ENCODE results near the gene RUVBL1. TPM values are rescaled to one million over a fixed set of nuclear protein-coding genes. Genes with fewer than 3 reads are reported as not detected.

Gene RUVBL1
- total RNA-seq, 1 donor from 2014 or later: 33.1 TPM

DNA sequence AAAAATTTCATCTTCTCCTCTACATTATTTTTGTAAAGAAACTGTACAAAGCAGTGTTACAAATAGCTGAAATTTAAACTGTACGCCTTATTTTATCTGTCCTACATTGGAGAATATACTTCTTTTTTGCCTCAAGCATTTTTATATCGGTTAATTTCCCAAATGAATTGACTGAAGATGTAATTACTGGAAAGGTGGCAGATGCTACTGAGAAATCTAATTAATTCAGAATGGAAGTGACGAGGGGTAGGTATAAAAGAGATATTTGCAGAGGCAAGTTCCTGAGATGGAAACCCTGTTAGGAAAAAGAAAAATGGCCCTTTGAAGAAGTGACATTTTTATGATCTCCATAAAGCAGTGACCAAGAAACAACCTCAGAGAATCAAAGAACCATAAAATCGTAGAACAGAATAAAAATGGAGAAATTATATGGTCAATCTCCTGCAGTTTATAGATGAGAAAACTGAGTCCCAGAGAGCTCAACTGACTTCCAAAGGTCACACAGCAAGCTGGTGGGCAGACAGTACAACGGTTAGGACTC, 20.4 kb downstream of the RUVBL1 start:
- H3K27me3 Mint-ChIP-seq (ENCODE audit: unreplicated experiment): peaks cover 2% of the 10 kb centered on the region

DNA sequence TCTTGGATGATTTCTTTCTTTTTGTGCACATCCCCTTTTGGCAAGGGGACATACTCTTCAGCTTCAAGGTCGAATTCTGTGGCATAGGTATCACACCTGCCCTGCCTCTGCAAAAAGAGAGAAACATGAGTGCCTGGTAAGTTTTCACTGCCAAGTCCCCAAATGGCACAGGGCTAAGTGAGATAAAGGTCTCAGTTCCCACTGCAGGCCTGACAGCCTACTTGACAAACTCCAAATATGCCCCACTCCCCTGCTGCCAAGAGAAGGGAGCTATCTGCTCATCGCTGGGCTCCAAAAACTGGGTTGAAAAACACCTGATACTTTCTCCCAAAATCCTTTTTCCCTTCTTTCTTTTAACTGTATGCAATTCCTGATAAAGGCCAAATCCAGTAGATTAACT, 23.0 kb downstream of the RUVBL1 start:
- peaks cover 5% of the 10 kb centered on the region for H3K36me3 Mint-ChIP-seq (ENCODE audit: unreplicated experiment)
- H3K4me1 Mint-ChIP-seq (ENCODE audit: low read depth, unreplicated experiment): no peaks in the 10 kb centered on the region
- no peak overlapping the region for H3K27ac Mint-ChIP-seq (ENCODE audit: unreplicated experiment)
- H3K27me3 Mint-ChIP-seq (ENCODE audit: unreplicated experiment): peaks cover 8% of the 10 kb centered on the region
- no peak overlapping the region for H3K4me3 Mint-ChIP-seq (ENCODE audit: unreplicated experiment)
- no peaks in the 10 kb centered on the region for H3K9me3 Mint-ChIP-seq (ENCODE audit: unreplicated experiment)
- TF ChIP-seq, protein P1, sequence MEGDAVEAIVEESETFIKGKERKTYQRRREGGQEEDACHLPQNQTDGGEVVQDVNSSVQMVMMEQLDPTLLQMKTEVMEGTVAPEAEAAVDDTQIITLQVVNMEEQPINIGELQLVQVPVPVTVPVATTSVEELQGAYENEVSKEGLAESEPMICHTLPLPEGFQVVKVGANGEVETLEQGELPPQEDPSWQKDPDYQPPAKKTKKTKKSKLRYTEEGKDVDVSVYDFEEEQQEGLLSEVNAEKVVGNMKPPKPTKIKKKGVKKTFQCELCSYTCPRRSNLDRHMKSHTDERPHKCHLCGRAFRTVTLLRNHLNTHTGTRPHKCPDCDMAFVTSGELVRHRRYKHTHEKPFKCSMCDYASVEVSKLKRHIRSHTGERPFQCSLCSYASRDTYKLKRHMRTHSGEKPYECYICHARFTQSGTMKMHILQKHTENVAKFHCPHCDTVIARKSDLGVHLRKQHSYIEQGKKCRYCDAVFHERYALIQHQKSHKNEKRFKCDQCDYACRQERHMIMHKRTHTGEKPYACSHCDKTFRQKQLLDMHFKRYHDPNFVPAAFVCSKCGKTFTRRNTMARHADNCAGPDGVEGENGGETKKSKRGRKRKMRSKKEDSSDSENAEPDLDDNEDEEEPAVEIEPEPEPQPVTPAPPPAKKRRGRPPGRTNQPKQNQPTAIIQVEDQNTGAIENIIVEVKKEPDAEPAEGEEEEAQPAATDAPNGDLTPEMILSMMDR (IDR thresholded peaks at IDR 0.05; ENCODE audit: partially characterized antibody, unreplicated experiment): no peak
- no peak for DNase-seq

More for the DNA sequence above, 20.4 kb downstream of the RUVBL1 start:
- H3K9me3 Mint-ChIP-seq (ENCODE audit: unreplicated experiment): no peaks in the 10 kb centered on the region
- H3K4me1 Mint-ChIP-seq (ENCODE audit: low read depth, unreplicated experiment): no peaks in the 10 kb centered on the region
- H3K27ac Mint-ChIP-seq (ENCODE audit: unreplicated experiment): no peak overlapping the region
- H3K4me3 Mint-ChIP-seq (ENCODE audit: unreplicated experiment): no peak overlapping the region
- H3K36me3 Mint-ChIP-seq (ENCODE audit: unreplicated experiment): no peaks in the 10 kb centered on the region
- no peak for DNase-seq
- TF ChIP-seq, protein P1 (IDR thresholded peaks at IDR 0.05; ENCODE audit: partially characterized antibody, unreplicated experiment): no peak

DNA sequence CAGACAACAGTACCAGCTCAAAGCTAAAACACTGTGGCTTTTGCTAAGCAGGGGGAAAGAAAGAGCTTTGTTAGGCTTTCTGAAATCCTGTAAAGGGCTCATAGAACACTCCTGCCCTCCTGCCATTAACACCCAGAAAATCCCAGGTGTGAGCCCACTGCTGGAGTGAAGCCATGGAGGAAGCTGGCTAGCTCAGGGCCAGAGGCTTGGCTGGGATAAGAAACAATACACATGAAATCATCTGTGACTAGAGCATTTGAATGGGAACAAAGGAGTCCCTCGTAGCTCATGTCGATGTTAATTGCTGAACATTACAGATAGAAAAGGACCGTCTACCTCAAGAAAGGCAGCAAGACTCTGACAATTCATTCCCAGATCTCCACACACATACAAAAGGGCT, 23.5 kb downstream of the RUVBL1 start:
- H3K36me3 Mint-ChIP-seq (ENCODE audit: unreplicated experiment): peaks cover 5% of the 10 kb centered on the region
- DNase-seq: no peak
- TF ChIP-seq, protein P1 (IDR thresholded peaks at IDR 0.05; ENCODE audit: partially characterized antibody, unreplicated experiment): no peak
- H3K9me3 Mint-ChIP-seq (ENCODE audit: unreplicated experiment): no peaks in the 10 kb centered on the region
- H3K4me1 Mint-ChIP-seq (ENCODE audit: low read depth, unreplicated experiment): peaks cover 3% of the 10 kb centered on the region
- peaks cover 8% of the 10 kb centered on the region for H3K27me3 Mint-ChIP-seq (ENCODE audit: unreplicated experiment)
- no peak overlapping the region for H3K27ac Mint-ChIP-seq (ENCODE audit: unreplicated experiment)
- H3K4me3 Mint-ChIP-seq (ENCODE audit: unreplicated experiment): no peak overlapping the region

GRCh38 chr3:128098234-128098633, 25.4 kb downstream of the RUVBL1 start:
- Mint-ChIP-seq H3K9me3 (ENCODE audit: unreplicated experiment) (no peaks in the 10 kb centered on the region), H3K4me1 (ENCODE audit: low read depth, unreplicated experiment) (peaks cover 7% of the 10 kb centered on the region), H3K36me3 (ENCODE audit: unreplicated experiment) (peaks cover 5% of the 10 kb centered on the region), H3K27me3 (ENCODE audit: unreplicated experiment) (peaks cover 8% of the 10 kb centered on the region), H3K4me3 (ENCODE audit: unreplicated experiment) (no peak overlapping the region), H3K27ac (ENCODE audit: unreplicated experiment) (no peak overlapping the region)
- TF ChIP-seq, protein P1 (IDR thresholded peaks at IDR 0.05; ENCODE audit: partially characterized antibody, unreplicated experiment): no peak
- no peak for DNase-seq

DNA sequence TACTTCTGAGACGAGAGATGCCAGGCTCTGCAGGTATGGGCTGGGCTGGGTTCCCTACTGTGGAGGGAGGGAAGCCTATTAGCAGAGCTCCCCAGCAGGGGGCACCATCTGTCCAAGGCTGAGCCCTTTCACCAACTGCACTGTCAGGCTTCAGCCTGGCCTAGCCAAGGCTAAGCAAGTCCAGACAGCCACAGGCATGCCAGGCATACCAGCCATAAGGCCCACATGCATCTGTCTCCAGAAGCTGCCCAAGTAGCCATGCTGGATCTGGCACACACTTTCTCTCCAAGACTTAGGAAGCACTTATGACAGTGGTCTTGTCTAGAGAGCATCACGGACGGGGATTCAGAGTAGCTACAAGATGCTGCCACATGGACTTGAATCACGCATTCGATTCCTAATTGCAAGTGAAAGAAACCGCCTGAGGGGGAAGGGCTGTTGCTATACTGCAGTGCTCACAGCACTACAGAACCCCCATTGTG, 28.3 kb downstream of the RUVBL1 start:
- Mint-ChIP-seq H3K27ac (ENCODE audit: unreplicated experiment) (peak overlapping the region; percentile 3), H3K4me1 (ENCODE audit: low read depth, unreplicated experiment) (peaks cover 7% of the 10 kb centered on the region), H3K36me3 (ENCODE audit: unreplicated experiment) (peaks cover 5% of the 10 kb centered on the region), H3K27me3 (ENCODE audit: unreplicated experiment) (peaks cover 10% of the 10 kb centered on the region), H3K4me3 (ENCODE audit: unreplicated experiment) (no peak overlapping the region), H3K9me3 (ENCODE audit: unreplicated experiment) (peaks cover 1% of the 10 kb centered on the region)
- peak; percentile 91 for DNase-seq
- TF ChIP-seq, protein P1 (IDR thresholded peaks at IDR 0.05; ENCODE audit: partially characterized antibody, unreplicated experiment): peak; percentile 74
